ENCODE measurements around the gene ATG5.
"Not testable (repeated sequence)": the region's sequence is repeated elsewhere in the genome, so short reads cannot be mapped to it uniquely, and the experiment has no call there.

ATG5 gene

GRCh38 chr6:106309766-106310373 lies 15.7 kb downstream of the ATG5 start:
- no peak for DNase-seq

GRCh38 chr6:106308985-106309384 lies 16.6 kb downstream of the ATG5 start:
- DNase-seq = no peak

DNA sequence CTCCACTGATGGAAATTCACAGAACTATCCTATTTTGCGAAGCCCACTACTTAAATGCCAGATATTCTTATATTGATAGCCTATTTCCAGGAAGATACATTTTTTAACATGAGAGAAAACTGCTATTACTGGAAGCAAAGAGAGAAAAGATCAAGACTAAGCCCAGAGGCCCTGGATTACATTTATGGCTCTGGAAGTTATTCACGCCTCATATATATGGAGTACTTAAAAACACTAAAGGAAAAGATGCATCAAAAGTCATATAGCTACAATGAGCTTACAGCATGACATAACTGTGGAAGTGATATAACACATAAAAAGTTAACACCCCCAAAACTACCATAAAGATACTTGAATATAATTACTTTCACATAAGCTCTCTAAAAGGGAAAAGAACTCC lies 19.8 kb downstream of the ATG5 start:
- DNase-seq = no peak

- DNase-seq = no peak
Measured at GRCh38 chr6:106300944-106301343, 24.6 kb downstream of the ATG5 start.

GRCh38 chr6:106300020-106300780 lies 25.4 kb downstream of the ATG5 start:
- DNase-seq = no peak

- DNase-seq = no peak
Measured at GRCh38 chr6:106293116-106293515, 32.4 kb downstream of the ATG5 start.

DNA sequence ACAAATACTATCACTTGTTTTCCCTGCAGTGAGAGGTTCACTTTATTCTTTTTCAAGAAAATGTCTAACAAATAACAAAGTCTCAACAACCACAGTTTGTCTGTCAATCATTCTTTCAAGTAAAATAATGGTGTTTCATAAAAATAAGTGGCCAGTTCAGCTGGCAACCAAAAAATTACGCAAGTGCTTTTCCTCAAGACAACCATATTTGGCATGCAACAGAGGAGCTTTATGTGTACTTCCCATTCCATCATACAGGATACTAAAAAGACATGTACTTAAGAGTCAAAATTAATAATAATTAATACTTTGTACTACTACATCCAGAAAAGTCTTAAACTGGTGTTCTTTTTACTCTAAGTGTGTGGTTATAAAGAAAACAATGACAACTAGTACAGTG lies 34.6 kb downstream of the ATG5 start:
- DNase-seq = no peak

- DNase-seq = no peak
Measured at GRCh38 chr6:106290032-106290431, 35.5 kb downstream of the ATG5 start.

DNA sequence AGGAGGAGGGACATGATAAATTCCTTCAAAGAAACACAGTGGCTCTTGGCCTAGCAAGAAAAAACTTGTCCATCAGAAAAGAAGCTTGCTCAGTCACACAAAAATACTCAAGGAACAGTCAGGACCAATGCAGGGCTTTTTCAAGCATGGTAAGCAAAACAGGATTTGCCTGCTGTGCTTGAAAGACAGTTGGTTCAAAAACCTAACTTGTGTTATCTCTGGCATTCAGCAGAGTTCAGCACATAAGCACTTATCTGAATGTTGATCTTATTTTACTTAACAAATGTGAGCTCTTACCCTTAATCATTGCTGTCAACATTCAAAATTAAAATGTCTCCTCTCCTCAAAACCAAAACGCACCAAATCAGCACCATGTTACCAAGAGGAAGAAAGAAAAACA lies 38.3 kb downstream of the ATG5 start:
- no peak for DNase-seq

- DNase-seq = no peak
Measured at GRCh38 chr6:106286746-106287145, 38.8 kb downstream of the ATG5 start.

DNA sequence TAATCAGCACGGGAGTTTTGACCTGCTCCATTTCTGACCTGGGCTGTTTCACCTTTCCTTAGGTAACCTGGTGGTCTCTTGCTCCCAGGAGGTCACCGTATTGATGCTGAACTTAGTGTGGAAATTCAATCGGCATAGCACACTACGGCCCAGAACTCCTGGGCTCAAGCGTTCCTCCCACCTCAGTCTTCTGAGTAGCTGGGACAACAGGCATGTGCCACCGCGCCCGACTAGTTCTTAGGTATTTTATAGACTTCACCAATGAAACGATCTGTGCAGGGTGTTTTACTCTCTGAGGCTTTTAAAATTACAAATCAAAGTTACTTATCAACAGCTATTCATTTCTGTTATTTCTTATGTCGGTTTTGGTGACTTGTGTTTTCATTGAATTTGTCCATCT lies 42.1 kb downstream of the ATG5 start:
- DNase-seq = no peak

GRCh38 chr6:106281661-106282060 lies 43.9 kb downstream of the ATG5 start:
- DNase-seq = no peak

GRCh38 chr6:106281088-106281487 lies 44.5 kb downstream of the ATG5 start:
- DNase-seq = no peak

DNA sequence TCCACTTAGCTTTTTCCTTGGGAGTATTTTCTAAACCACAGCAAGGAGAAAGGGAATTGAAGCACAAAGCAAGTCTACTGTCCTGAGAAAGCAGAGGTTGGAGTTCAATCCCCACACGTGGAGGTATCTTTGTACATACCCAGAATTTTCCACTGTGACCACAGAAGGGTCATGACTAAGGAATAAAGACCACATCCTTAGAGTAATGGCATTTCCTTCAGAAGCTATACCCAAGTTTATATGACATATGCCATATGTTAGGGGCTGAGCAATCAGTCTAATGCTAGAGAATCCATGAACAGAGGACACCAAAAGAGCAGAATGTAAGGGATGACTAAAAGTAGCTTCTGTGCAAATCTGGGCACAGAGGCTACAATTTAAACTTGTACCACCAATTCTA lies 46.4 kb downstream of the ATG5 start:
- DNase-seq = no peak

GRCh38 chr6:106275692-106276091 lies 49.9 kb downstream of the ATG5 start:
- DNase-seq = no peak

DNA sequence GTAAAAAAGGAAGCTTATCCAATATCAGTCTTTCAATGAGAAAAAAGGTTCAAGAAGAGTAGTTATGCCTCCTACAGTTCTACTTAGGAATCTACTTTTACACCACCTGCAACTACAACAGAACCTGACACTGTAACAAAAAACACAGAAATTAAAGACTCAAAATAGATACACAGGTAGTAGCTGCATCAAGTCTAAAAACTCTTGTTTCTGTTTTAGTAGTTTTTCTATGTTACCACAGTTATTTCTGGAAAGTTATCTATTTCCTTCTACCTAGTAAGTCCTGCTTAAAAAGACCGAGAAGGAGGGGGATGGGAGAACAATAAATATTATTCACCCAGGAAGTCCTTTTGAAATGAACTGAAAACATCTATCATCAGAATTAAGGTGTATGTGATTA lies 52.5 kb downstream of the ATG5 start:
- no peak for DNase-seq

GRCh38 chr6:106272287-106272686 lies 53.3 kb downstream of the ATG5 start:
- DNase-seq = no peak

DNA sequence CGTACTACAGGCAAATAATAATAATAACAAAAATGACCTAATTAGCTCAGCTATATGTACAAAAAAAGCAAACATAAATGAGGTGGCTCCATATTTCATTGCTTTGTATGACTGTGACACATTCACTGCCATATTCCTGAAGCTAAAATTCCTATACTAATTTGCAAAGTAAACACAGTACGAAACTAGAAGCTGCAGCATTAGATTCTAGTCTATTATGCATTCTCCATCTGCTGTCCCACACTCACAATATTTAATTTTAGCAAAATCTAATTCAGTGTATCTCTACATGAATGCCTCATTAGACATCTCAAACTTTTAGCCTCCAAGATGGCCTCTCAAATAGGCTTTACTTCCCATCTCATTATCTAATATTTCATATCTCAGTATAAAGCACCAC lies 55.1 kb downstream of the ATG5 start:
- DNase-seq = no peak

DNA sequence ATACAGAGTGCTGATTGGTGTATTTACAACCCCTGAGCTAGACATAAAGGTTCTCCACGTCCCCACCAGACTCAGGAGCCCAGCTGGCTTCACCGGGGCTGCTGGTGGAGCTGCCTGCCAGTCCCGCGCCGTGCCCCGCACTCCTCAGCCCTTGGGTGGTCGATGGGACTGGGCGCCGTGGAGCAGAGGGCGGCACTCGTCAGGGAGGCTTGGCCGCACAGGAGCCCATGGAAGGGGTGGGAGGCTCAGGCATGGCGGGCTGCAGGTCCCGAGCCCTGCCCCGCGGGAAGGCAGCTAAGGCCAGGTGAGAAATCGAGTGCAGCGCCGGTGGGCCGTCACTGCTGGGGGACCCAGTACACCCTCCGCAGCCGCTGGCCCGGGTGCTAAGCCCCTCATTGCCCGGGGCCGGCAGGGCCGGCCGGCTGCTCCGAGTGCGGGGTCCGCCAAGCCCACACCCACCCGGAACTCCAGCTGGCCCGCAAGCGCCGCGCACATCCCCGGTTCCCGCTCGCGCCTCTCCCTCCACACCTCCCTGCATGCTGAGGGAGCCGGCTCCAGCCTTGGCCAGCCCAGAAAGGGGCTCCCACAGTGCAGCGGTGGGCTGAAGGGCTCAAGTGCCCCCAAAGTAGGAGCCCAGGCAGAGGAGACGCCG lies 56.2 kb downstream of the ATG5 start:
- DNase-seq = not testable (repeated sequence)

DNA sequence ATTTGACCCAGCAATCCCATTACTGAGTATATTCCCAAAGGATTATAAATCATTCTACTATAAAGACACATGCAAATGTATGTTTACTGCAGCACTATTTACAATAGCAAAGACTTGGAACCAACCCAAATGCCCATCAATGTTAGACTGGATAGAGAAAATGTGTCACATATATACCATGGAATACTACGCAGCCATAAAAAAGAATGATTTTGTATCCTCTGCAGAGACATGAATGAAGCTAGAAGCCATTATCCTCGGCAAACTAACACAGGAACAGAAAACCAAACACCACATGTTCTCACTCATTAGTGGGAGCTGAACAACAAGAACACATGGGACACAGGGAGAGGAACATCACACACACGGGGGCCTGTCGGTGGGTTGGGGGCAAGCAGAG lies 57.1 kb downstream of the ATG5 start:
- DNase-seq = not testable (repeated sequence)

DNA sequence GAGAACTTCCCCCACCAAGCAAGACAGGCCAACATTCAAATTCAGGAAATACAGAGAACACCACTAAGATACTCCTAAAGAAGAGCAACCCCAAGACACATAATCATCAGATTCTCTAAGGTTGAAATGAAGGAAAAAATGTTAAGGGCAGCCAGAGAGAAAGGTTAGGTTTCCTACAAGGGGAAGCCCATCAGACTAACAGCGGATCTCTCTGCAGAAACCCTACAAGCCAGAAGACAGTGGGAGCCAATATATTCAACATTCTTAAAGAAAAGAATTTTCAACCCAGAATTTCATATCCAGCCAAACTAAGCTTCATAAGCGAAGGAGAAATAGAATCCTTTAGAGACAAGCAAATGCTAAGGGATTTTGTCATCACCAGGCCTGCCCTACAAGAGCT lies 61.1 kb downstream of the ATG5 start:
- DNase-seq = not testable (repeated sequence)

DNA sequence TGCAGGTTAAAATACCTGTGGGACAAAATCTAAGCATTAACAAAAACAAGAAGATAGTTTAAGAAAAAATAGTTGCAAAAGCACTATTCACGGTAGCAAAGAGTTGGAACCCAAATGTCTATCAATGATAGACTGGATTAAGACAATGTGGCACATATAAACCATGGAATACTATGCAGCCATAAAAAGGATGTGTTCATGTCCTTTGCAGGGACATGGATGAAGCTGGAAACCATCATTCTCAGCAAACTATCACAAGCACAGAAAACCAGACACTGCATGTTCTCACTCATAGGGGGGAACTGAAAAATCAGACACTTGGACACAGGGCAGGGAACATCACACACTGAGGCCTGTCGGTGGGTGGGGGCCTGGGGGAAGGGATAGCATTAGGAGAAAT lies 65.8 kb downstream of the ATG5 start:
- DNase-seq = not testable (repeated sequence)

DNA sequence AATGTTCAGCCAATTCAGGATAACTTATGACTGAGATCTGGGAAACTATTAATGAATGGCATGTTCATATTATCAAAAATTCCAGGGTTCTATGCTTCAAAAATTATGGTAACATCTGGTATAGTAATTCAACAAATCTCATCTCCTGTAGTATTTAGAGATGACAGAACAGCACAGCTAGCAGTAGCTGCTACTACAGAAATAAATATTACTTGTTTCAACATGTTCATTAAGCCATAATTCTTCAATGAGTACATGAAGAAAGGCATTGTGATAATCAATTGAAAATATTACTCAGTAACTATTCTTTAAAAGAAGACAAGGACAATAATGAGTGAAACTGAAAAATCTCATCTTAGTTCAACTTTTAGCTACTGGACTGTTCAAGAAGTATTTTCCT lies 66.8 kb downstream of the ATG5 start:
- DNase-seq = no peak

DNA sequence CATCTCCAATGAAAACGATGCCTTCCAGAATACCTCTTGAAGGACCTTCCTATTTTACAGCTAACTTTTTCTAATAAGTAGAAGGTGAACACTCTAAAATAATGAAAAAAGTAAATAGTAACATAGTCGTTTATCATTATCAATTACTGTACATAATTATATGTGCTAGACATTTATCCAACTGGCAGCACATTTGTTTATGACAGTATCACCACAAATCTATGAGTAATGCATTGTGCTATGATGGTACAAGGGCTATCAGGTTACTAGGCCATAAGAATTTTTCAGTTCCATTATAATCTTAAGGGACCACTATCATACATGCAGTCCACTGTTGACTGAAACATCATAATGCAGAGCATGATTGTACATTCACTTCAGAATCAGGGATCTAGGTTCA lies 68.4 kb downstream of the ATG5 start:
- no peak for DNase-seq

Data from stimulated activated CD4-positive, alpha-beta T cell treated with anti-CD3 and anti-CD28 coated beads, Interleukin-4, amount 100 ng/mL, for 4 hours (primary cell).